ENCODE data around the gene TMOD2.
A peak's percentile ranks its signal among the peaks of the same experiment; 100 is the strongest.

The TMOD2 gene

GRCh38 chr15:51735228-51736010 is 16.0 kb upstream of the TMOD2 start:
- no peak for DNase-seq (ENCODE audit: extremely low read depth in 1 of 2, low read depth in 1 of 2)

DNA sequence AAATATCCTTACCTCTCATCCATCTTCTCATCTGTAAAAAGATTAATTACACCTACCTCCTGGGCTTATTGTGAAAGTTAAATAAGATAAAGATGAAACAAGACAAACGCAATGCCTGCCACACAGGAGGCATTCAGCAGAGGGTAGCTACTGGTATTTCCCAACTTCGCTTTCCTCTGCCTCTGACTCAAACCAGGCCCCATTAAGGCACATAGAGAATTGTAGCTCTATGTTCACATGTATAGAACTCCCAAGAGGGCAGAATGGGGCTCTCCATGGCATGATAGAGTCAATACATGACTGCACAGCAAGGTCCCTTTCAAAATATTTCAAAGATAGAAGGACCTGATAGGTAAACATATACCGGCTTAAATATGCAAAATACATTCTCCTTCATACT is 15.3 kb upstream of the TMOD2 start:
- DNase-seq (ENCODE audit: extremely low read depth in 1 of 2, low read depth in 1 of 2), result no peak

- DNase-seq (ENCODE audit: extremely low read depth in 1 of 2, low read depth in 1 of 2), result peak in 1 of 2 donors; percentile 45
Measured at GRCh38 chr15:51736751-51737521, 14.5 kb upstream of the TMOD2 start.

DNA sequence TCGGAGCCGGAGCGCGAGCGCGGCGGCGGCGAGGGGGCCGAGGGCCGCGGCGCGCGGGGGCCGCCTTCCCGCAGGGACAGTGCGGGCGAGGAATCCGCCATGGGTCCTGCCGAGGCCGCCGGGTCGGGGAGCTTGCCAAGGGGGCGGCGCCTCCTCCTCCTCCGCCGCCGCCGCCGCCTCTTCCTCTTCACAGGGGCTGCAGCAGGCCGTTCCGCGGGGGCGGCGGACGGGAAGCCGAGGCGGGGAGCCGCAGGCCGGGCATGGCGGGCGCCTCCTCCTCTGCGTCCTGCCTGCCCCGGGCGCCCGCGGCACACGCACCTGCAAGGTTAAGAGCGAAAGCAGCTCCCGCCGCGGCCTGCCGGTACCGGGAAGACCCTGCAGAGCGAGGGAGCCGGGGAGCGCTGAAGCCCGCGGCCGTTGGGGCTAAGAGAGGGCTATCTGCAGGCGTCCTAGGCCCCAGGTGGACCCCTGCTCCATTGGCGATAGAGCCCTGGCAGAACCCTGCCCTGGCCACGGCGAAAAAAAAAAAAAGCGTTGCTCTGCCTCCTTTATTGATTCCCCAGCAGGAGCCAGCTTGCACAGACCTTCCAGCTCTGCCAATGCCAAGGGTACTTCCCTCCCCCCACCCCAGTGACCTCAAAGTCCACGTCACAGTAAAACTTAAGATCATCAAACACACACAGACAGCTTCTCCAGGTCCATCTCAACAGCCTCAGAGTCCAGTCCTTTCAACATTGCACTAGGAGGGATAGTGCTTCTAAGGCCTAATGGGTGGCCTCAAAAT is 13.7 kb upstream of the TMOD2 start, which contains the start of gene LYSMD2:
TSS of gene LYSMD2 (minus strand) at position 134 of the 784 bp plus-strand sequence. CDS start at position 101, 33 bp downstream.
- peak in 1 of 2 donors; percentile 49 for DNase-seq (ENCODE audit: extremely low read depth in 1 of 2, low read depth in 1 of 2)

DNA sequence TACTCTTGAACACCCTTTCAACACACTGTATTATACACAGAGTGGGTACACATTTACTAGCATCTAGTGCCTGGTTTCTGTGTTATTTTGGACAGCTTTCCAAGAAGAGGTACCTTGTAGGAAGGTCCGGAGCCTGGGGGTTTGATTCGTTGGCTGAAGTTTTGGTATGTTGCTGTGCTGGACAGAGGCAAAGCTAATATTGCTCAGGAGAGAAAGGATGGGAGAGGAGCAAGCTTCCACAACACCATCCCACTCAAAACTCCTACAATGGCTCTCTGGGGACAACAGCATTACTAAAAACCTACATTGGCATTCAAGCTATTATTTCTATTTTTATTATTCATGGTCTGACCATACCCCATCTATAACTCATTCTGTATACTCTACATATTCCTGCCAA is 12.8 kb upstream of the TMOD2 start:
- no peak for DNase-seq (ENCODE audit: extremely low read depth in 1 of 2, low read depth in 1 of 2)

DNA sequence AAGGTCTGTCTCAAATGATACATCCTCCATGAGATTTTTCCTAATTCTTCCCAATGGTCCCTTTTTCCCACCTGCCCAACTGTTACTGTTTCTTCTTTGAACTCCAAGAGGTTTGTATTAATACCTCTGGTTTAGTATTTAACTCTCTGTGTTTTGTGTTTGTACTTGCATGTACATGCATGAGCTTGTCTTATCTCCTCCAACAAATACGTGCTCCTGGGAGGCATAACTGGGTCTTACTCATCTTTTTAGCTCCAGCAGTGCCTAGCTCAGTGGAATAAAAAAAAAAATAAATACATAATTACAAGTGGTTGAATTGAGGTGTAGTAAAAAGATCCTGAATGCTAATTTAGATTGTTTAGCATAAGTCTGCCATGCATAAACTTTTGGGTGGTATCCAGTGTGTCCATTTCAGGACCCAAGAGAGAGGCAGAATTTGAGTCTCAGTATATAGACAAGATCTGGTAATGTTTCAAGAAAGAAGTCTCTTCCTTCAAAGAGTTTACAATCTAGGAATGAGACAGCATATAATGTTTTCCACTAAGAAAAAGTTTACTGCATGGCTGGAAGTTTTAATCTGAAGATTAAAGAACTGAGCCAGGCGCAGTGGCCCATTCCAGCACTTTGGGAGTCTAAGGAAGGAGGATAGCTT is 12.2 kb upstream of the TMOD2 start:
- DNase-seq (ENCODE audit: extremely low read depth in 1 of 2, low read depth in 1 of 2), result no peak

- DNase-seq (ENCODE audit: extremely low read depth in 1 of 2, low read depth in 1 of 2), result no peak
Measured at GRCh38 chr15:51749307-51749706, 2.1 kb upstream of the TMOD2 start.

GRCh38 chr15:51750186-51750585 is 1.2 kb upstream of the TMOD2 start:
- DNase-seq (ENCODE audit: extremely low read depth in 1 of 2, low read depth in 1 of 2), result no peak

- no peak for DNase-seq (ENCODE audit: extremely low read depth in 1 of 2, low read depth in 1 of 2)
Measured at GRCh38 chr15:51751697-51752683, 593 bp downstream of the TMOD2 start.

DNA sequence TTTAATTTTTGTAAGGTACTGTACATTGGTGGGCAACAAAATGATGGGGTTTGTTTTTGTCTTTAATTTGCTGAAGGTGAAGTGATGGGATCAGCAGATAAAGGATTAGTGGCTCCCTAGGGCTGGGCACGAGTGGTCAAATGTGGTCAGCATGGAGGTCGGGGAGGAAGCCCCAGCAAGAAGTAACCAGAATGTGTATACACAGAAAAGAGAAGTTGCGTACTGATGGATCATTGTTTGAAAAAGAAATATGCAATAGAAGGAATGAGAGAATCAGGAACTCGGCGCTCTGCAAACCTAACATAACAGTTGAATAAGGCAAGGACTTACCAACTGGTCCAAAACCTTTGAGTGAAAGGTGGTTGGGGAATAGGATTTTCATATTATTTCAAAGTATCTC is 1.5 kb downstream of the TMOD2 start:
- no peak for DNase-seq (ENCODE audit: extremely low read depth in 1 of 2, low read depth in 1 of 2)

DNA sequence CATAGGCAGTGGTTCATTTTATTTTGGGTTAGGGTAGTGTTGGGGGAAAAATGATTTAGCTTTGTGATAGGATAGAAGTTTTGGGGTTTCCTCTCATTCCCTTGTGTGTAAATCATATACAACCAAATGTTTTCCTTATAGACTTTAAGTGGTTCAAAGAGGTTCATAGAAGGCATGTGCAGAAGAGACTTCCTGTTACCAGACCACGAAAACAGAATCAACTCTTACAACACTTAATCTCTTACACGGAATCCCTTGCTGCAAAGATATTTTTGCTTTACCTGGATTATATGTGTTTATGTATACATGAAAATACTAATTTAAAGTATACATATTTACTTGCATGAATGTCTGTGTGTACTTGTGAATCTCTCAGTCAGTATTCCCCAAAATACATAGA is 2.9 kb downstream of the TMOD2 start:
- DNase-seq (ENCODE audit: extremely low read depth in 1 of 2, low read depth in 1 of 2), result no peak

DNA sequence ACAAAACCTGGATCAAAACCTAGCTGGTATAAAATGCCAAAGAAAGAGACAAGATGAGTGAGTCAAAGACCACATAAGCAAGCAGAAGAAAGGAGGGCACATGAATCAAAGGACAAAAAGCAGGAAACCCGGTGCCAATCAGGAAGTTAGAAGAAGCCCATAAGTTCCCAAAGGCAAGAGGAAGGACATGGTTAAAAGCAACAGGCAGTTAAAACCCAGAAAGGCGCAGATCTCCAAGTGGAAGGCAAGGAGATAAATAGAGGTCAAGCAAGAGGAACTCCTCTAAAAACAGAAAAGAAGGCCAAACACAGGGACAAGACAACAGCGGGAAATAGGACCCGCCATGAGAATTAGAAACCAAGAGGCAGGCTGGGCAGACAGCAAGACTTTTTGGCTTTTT is 4.4 kb downstream of the TMOD2 start:
- no peak for DNase-seq (ENCODE audit: extremely low read depth in 1 of 2, low read depth in 1 of 2)

GRCh38 chr15:51756482-51756881 is 5.1 kb downstream of the TMOD2 start:
- no peak for DNase-seq (ENCODE audit: extremely low read depth in 1 of 2, low read depth in 1 of 2)

DNA sequence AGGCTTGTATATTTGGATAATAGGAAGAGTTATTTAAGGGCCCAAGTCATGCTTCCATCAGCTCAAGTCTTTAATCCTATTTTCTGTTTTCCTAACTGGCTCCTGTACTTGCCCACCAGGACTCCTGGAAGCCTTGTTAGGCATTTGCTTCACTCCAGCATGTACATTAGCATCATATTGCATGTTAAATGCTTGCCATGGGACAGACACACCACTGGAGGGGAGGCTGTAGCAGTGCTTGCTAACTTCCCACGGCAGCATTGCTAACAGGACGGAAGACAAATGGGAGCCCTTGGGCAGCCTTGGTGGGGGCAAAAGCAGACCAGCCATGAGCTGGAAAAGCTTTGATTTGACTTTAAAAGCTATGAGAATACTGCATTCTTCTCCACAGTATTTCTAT is 6.1 kb downstream of the TMOD2 start:
- DNase-seq (ENCODE audit: extremely low read depth in 1 of 2, low read depth in 1 of 2), result no peak

- no peak for DNase-seq (ENCODE audit: extremely low read depth in 1 of 2, low read depth in 1 of 2)
Measured at GRCh38 chr15:51758645-51759044, 7.2 kb downstream of the TMOD2 start.

DNA sequence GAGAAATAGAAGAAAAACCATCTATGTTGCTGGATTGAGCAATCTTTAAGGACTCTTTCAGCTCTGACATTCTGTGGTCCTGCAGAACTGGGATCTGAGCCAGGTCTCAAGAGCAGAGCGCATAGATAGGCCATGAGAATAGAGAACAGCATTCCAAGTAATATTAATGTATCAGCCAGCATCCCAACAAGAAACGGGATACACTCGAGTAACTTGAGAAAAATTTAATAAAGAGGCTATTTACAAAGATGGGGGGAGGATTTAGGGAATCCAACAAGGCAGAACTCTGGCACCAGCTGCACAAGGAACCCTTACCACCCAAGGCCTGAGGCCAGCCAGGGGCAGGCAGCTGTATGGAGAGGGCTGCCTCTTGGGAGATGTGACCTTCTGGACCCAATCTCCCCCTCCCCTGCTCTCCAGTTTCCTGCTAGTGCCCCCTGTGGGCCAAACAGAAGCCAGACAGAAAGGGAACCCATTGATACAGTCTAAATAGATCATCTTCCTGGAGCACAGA is 8.2 kb downstream of the TMOD2 start:
- no peak for DNase-seq (ENCODE audit: extremely low read depth in 1 of 2, low read depth in 1 of 2)

DNA sequence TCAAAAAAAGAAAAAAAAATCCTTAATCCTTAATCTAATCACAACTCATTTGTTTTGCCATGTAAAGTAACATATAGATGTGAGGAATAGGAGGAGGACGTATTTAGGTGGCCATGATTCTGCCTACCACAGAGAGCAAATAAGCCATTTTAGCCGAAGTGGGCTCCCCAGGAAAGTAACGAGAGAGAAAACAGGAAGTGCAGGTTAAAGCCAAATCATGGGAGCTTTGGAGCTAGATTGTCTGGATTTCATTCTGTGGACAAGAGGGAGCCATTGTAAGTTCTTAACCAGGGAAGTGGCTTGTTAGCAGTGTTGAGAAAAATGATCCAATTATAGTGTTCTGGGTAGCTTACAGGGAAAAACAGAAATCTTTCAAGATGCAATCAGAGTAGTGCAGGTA is 9.4 kb downstream of the TMOD2 start:
- DNase-seq (ENCODE audit: extremely low read depth in 1 of 2, low read depth in 1 of 2), result no peak

DNA sequence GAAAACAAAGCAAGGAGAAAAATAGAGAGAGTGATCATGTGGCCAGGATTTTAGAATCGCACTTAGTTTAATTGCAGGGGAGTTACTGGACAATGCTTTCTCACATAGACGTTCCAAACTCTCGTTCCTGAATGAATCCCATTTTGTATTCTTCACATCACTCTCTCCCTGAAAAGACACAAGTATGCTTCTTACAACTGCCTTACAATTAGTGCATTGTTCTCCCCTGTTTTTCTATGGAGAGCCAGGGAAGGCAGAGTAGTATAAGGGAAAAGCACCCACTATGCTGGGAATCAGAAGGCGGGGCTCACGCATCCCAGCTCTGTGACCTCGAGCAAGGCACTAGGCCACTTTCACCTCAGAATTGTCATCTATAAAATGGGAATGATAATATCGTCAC is 14.4 kb downstream of the TMOD2 start:
- no peak for DNase-seq (ENCODE audit: extremely low read depth in 1 of 2, low read depth in 1 of 2)

DNA sequence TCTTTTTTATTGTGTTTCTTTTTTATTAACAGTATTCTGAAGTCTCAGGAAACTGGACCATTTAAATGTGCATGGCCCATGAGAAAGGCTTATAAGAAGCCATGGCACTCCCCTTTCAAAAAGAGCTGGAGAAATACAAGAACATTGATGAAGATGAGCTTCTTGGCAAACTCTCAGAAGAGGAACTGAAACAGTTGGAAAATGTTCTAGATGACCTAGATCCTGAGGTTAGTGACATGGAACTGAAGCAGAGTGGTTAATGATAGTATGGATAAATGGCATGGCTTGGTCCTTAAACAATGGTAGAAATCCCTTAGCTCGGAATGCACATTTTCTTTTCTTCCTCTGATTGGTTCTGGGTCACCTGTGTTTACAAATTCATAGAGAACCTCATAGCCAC is 14.9 kb downstream of the TMOD2 start:
- no peak for DNase-seq (ENCODE audit: extremely low read depth in 1 of 2, low read depth in 1 of 2)

GRCh38 chr15:51768018-51768417 is 16.6 kb downstream of the TMOD2 start:
- no peak for DNase-seq (ENCODE audit: extremely low read depth in 1 of 2, low read depth in 1 of 2)
